Prostate gland (tissue), 2 donors: ENCODE measurements around the gene CELA3A.
"Not testable (repeated sequence)": the region's sequence is repeated elsewhere in the genome, so short reads cannot be mapped to it uniquely, and the experiment has no call there.

Experiments
- POLR2A ChIP-seq: fragments of 450-650 bp; IDR thresholded peaks from one replicate; pipeline ENCODE4 v1.6.1; 2016; ENCODE audit warnings: antibody characterized with exemption, mild to moderate bottlenecking
- POLR2AphosphoS5 ChIP-seq: sonication (generic); formaldehyde crosslinking; IDR thresholded peaks from one replicate; pipeline ENCODE4 v1.6.1; 2017; ENCODE audit warnings: antibody characterized with exemption
- TF ChIP-seq, protein P1 (sequence below), 4 experiments: fragments of 200-600 bp in 2 of 4; fragments of 450-650 bp in 2 of 4; sonication (generic) in 2 of 4; IDR thresholded peaks; 1 replicate in 3 of 4; 2 replicates in 1 of 4; pipeline ENCODE4 v1.5.1; 2016 to 2019; ENCODE audit warnings: antibody characterized with exemption in 4 of 4, mild to moderate bottlenecking in 2 of 4, moderate library complexity in 2 of 4

- TF ChIP-seq POLR2A, POLR2AphosphoS5: not testable (repeated sequence)
- TF ChIP-seq, protein P1, sequence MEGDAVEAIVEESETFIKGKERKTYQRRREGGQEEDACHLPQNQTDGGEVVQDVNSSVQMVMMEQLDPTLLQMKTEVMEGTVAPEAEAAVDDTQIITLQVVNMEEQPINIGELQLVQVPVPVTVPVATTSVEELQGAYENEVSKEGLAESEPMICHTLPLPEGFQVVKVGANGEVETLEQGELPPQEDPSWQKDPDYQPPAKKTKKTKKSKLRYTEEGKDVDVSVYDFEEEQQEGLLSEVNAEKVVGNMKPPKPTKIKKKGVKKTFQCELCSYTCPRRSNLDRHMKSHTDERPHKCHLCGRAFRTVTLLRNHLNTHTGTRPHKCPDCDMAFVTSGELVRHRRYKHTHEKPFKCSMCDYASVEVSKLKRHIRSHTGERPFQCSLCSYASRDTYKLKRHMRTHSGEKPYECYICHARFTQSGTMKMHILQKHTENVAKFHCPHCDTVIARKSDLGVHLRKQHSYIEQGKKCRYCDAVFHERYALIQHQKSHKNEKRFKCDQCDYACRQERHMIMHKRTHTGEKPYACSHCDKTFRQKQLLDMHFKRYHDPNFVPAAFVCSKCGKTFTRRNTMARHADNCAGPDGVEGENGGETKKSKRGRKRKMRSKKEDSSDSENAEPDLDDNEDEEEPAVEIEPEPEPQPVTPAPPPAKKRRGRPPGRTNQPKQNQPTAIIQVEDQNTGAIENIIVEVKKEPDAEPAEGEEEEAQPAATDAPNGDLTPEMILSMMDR (IDR thresholded peaks at IDR 0.05) = not testable (repeated sequence)
Observed at GRCh38 chr1:21975296-21975695, 26.2 kb upstream of the CELA3A start.
